Measurements from ENCODE around the gene ILRUN.
"Not testable (repeated sequence)": the region's sequence is repeated elsewhere in the genome, so short reads cannot be mapped to it uniquely, and the experiment has no call there.

Gene ILRUN

DNA sequence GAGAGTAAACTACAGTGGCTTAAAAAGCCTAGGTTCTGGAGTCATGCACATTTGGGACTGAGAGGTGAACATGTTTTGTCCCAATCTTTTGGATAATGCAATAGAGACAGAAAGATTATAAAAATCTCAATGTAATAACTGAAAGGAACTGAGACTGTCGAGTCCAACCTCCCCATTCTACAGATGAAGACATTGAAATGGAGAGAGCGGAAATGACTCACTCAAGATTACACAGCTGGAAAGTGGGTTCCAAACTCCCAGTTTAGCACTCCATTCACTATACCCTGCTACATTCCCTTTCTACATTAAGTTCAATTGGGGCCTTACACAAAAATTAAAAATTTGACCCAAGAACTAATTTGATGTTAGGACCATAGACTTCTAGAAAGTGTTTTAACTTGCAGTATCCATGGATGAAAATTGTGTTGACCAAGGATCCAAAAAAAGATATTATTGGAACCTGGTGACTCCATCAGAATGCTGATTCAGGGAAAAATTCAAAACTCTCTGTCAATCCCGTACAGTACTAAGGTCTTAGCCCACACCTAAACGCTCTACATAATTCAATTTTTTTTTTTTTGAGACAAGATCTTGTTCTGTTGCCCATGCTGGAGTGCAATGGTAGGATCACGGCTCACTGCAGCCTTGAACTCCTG is 1.5 kb upstream of the ILRUN start:
- in situ Hi-C loops (cut with HindIII; ENCODE audit: low sequenced_read_pairs), result no loop called here

GRCh38 chr6:34697544-34697836 is 923 bp upstream of the ILRUN start:
- in situ Hi-C loops (cut with HindIII; ENCODE audit: low sequenced_read_pairs), result no loop called here

GRCh38 chr6:34696189-34696738 is 303 bp downstream of the ILRUN start:
- in situ Hi-C loops (cut with HindIII; ENCODE audit: low sequenced_read_pairs), result no loop called here

- in situ Hi-C loops (cut with HindIII; ENCODE audit: low sequenced_read_pairs), result no loop called here
Measured at GRCh38 chr6:34695729-34696188, 808 bp downstream of the ILRUN start.

- in situ Hi-C loops (cut with HindIII; ENCODE audit: low sequenced_read_pairs), result no loop called here
Measured at GRCh38 chr6:34692280-34692679, 4.3 kb downstream of the ILRUN start.

DNA sequence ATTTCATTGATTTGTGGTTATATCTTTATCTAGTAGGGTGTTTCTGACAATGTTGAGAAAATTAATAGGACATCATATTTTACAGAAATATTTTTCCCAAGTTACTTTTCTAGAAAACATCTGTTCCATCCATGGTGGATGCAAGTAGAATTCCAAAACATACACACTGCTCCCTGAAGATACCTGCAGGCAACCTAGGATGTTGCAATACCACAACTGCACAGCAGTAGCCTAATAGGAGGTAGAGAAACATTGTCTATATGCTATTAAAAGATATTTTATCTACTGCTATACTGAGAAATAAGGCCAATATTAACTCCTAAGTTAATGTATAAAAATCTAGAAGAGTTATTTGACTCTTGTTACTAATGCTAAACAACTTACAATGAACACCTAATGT is 6.8 kb downstream of the ILRUN start:
- in situ Hi-C loops (cut with HindIII; ENCODE audit: low sequenced_read_pairs), result no loop called here

GRCh38 chr6:34688956-34689355 is 7.6 kb downstream of the ILRUN start:
- in situ Hi-C loops (cut with HindIII; ENCODE audit: low sequenced_read_pairs), result no loop called here

- in situ Hi-C loops (cut with HindIII; ENCODE audit: low sequenced_read_pairs), result no loop called here
Measured at GRCh38 chr6:34684919-34685318, 11.6 kb downstream of the ILRUN start.

DNA sequence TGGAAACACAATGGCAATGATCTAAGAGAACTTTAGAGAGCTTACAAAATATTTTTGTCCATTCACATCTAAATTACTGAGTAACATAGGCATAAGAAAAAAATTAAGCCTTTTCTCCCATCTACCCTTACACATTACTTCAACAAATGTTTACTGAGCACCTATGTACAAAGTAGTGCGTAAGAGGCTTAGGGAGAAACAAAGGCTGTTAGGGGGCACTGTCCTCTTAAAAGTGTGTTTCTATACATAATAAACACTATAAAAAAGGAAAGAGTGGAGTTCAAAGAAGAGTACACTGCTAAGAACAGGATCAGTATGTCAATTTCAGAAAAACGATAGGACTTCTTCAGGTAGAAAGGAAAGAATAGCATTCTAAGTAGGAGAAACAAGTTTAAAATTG is 12.2 kb downstream of the ILRUN start:
- in situ Hi-C loops (cut with HindIII; ENCODE audit: low sequenced_read_pairs), result no loop called here

DNA sequence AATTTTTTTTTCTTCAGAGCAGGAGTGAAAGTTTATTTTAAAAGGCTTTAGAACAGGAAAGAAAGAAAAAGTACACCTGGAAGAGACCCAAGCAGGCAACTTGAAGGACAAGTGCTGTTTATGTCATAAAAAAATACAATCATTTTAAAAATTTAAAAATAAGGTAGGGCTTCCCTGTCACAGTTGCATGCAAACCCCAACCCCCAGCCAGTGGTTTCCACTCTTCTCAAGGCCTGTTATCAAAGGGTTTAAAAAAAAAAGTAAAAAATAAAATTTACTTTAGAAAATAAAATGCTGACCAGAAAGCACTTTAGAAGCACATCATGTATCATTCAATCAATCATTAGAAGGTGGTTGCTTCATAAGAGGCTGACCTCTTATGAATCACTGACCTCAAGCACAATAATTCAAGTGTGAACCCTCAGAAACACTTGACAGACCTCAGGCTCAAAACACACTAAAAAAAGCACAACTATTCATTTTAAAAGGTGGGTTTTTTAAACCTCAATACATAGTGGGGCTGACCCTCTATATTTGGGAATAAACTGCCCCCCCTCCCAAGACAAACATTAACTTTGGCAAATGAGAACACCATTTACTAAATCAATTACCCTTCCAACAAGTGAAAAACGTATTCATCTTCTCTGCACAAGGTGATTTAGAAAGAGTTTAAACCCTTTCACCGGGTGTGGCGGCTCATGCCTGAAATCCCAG is 15.6 kb downstream of the ILRUN start:
- in situ Hi-C loops (cut with HindIII; ENCODE audit: low sequenced_read_pairs), result no loop called here

GRCh38 chr6:34680313-34680712 is 16.3 kb downstream of the ILRUN start:
- in situ Hi-C loops (cut with HindIII; ENCODE audit: low sequenced_read_pairs), result not testable (repeated sequence)

- in situ Hi-C loops (cut with HindIII; ENCODE audit: low sequenced_read_pairs), result no loop called here
Measured at GRCh38 chr6:34679552-34680253, 16.9 kb downstream of the ILRUN start.

GRCh38 chr6:34676140-34676539 is 20.4 kb downstream of the ILRUN start:
- in situ Hi-C loops (cut with HindIII; ENCODE audit: low sequenced_read_pairs), result no loop called here

DNA sequence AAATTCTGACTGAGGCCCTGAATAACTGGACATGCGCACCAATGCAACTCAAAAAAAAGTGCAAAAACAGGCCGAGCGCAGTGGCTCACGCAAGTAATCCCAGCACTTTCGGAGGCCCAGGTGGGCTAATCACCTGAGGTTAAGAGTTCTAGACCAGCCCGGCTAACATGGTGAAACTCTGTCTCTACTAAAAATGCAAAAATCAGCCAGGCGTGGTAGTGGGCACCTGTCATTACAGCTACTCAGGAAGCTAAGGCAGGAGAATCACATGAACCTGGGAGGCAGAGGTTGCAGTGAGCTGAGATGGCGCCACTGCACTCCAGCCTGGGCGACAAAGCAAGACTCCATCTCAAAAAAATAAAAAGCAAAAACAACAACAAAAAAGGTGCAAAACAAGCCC is 21.6 kb downstream of the ILRUN start:
- in situ Hi-C loops (cut with HindIII; ENCODE audit: low sequenced_read_pairs), result not testable (repeated sequence)

GRCh38 chr6:34674268-34674639 is 22.3 kb downstream of the ILRUN start:
- in situ Hi-C loops (cut with HindIII; ENCODE audit: low sequenced_read_pairs), result no loop called here

- in situ Hi-C loops (cut with HindIII; ENCODE audit: low sequenced_read_pairs), result no loop called here
Measured at GRCh38 chr6:34673064-34673463, 23.5 kb downstream of the ILRUN start.

DNA sequence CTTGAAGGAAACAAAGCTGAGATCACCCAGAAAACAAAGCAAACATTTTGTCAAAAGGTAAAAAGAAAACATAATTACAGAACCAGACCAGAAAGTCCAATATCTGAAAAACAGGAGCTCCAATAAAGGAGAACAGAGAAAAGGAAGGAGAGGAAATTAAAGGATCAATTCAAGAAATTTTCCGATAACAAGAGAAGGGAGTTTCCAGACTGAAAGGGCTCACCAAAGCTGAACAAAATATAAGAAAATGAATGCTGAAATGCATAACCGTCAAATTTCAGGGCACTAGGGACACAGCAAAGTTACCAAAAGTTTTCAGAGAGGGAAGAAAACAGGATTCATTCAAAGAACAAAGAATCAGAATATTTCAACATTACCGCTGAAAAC is 23.9 kb downstream of the ILRUN start:
- in situ Hi-C loops (cut with HindIII; ENCODE audit: low sequenced_read_pairs), result no loop called here

DNA sequence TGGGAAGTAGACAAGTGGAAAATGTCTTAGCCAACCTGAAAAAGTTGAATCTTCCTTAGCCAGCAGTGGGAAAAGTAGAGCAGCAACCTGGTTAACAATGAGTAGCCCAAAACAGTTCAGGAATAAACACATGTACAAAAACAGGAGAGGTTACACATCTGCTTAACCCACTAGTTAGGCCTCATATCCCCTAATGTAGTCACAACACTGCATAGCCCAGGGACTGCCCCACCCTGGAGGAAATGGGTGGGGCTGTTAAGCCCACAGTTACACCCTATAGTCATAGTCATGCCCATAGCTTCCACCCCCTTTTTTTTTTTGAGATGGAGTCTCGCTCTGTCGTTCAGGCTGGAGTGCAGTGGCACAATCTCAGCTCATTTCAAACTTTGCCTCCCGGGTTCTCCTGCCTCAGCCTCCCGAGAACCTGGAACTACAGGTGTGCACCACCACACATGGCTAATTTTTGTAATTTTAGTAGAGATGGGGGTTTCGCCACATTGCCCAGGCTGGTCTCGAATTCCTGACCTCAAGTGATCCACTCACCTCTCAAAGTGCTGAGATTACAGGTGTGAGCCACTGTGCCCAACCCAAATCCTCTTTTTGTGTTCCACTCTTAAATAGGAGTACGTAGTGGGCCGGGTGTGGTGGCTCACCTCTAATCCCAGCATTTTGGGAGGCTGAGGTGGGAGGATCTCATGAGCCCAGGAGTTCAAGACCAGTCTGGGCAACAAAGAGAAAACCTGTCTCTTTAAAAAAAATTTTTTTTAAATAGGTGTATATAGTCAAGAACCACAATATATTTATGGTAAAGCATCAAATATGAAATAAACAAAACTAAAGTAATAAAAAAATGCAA is 24.5 kb downstream of the ILRUN start:
- in situ Hi-C loops (cut with HindIII; ENCODE audit: low sequenced_read_pairs), result no loop called here

DNA sequence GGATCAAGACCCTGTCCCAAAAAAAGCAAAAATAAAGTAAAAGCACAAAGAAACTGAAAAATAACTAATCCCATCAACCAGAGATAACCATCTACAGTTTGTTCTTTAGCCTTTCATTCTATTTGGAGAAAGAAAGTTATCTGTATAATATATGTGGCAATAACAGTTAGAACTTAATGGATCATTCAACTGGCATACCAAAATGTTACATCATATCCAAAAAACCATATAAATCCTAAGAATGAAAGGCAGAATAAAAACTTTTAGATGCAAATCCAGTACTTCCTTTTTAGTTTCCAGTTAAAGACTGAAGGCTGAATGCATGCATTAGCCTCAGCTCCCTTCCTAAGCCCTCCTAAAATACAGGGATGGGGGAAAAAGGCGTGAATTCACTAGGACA is 25.2 kb downstream of the ILRUN start:
- in situ Hi-C loops (cut with HindIII; ENCODE audit: low sequenced_read_pairs), result no loop called here

- in situ Hi-C loops (cut with HindIII; ENCODE audit: low sequenced_read_pairs), result not testable (repeated sequence)
Measured at GRCh38 chr6:34668799-34669198, 27.8 kb downstream of the ILRUN start.
